Measurements from ENCODE around the gene MYOM3. TPM values are rescaled to one million over a fixed set of nuclear protein-coding genes. Genes with fewer than 3 reads are reported as not detected.

MYOM3 gene
- total and polyA plus RNA-seq, 2 of the 13 experiments (the other 11 are each of a cell fraction or from before 2014, with no cell fraction given), result 5.8 to 15.3 TPM

DNA sequence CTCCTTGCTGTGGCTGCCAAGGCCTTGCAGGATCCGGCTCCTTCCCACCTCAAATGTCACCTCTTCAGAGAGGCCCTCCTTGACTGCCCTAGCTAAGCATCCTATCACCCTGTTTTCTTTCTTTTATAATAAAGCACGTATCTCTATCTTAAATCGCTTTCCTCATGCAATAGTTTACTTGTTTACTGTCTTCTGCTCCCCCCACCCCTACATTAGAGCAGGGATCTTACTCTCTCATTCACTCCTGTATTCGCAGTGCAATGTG, 36.4 kb downstream of the MYOM3 start:
- Histone ChIP-seq H2AFZ (ENCODE audit: low read length) (no peak overlapping the region), H3K9ac (ENCODE audit: insufficient read depth, low read depth, low read length) (no peak overlapping the region), H3K9me3 (ENCODE audit: low read length) (no peaks in the 10 kb centered on the region), H3K4me1 (ENCODE audit: insufficient read depth, low read length) (no peaks in the 10 kb centered on the region), H3K36me3 (replicated peaks in 1 of 2; ENCODE audit: control insufficient read depth in 1 of 2, insufficient read depth in 2 of 2, low read length in 2 of 2) (peaks cover 3 to 4% of the 10 kb centered on the region in 2 experiments; a peak in 4 of 5 replicates), H3K4me3 (replicated peaks in 1 of 3; ENCODE audit: insufficient read depth in 1 of 3, low read depth in 2 of 3, low read length in 3 of 3) (no peak overlapping the region), H3K79me2 (ENCODE audit: insufficient read depth, low read length) (no peaks in the 10 kb centered on the region), H3K27ac (ENCODE audit: extremely low read length, insufficient read depth, low read length) (no peak overlapping the region), H3K4me2 (ENCODE audit: low read depth, low read length) (no peak overlapping the region), H3K27me3 (ENCODE audit: control insufficient read depth in 1 of 2, insufficient read depth in 2 of 2, low read length in 2 of 2) (no peaks in the 10 kb centered on the region), H4K20me1 (ENCODE audit: insufficient read depth, low read length) (no peaks in the 10 kb centered on the region)
- DNase-seq (ENCODE audit: low spot score), result no peak
- no peak for ATAC-seq
- BruUV-seq (replicated peaks), result no TSS peak
- intact Hi-C loops (cut with micrococcal nuclease; ENCODE audit: unreplicated experiment), result no loop called here
- no peak for FAIRE-seq
- TF ChIP-seq MEF2D (CRISPR knock-in tag; IDR thresholded peaks at IDR 0.05) (no peak), ZNF629 (CRISPR knock-in tag; conservative IDR thresholded peaks at IDR 0.05) (no peak), CBX1 (IDR thresholded peaks at IDR 0.05; ENCODE audit: low read depth) (no peak), GRHL1 (CRISPR knock-in tag; conservative IDR thresholded peaks at IDR 0.05) (no peak), NONO (IDR thresholded peaks at IDR 0.05) (no peak), NONO (CRISPR knock-in tag; conservative IDR thresholded peaks at IDR 0.05) (no peak), REL (CRISPR knock-in tag; conservative IDR thresholded peaks at IDR 0.05) (no peak), ZNF780A (CRISPR knock-in tag; IDR thresholded peaks at IDR 0.05) (no peak)
- TF ChIP-seq, protein P1, sequence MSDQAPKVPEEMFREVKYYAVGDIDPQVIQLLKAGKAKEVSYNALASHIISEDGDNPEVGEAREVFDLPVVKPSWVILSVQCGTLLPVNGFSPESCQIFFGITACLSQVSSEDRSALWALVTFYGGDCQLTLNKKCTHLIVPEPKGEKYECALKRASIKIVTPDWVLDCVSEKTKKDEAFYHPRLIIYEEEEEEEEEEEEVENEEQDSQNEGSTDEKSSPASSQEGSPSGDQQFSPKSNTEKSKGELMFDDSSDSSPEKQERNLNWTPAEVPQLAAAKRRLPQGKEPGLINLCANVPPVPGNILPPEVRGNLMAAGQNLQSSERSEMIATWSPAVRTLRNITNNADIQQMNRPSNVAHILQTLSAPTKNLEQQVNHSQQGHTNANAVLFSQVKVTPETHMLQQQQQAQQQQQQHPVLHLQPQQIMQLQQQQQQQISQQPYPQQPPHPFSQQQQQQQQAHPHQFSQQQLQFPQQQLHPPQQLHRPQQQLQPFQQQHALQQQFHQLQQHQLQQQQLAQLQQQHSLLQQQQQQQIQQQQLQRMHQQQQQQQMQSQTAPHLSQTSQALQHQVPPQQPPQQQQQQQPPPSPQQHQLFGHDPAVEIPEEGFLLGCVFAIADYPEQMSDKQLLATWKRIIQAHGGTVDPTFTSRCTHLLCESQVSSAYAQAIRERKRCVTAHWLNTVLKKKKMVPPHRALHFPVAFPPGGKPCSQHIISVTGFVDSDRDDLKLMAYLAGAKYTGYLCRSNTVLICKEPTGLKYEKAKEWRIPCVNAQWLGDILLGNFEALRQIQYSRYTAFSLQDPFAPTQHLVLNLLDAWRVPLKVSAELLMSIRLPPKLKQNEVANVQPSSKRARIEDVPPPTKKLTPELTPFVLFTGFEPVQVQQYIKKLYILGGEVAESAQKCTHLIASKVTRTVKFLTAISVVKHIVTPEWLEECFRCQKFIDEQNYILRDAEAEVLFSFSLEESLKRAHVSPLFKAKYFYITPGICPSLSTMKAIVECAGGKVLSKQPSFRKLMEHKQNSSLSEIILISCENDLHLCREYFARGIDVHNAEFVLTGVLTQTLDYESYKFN (CRISPR knock-in tag; conservative IDR thresholded peaks at IDR 0.05), result no peak
- TF ChIP-seq, protein P2, sequence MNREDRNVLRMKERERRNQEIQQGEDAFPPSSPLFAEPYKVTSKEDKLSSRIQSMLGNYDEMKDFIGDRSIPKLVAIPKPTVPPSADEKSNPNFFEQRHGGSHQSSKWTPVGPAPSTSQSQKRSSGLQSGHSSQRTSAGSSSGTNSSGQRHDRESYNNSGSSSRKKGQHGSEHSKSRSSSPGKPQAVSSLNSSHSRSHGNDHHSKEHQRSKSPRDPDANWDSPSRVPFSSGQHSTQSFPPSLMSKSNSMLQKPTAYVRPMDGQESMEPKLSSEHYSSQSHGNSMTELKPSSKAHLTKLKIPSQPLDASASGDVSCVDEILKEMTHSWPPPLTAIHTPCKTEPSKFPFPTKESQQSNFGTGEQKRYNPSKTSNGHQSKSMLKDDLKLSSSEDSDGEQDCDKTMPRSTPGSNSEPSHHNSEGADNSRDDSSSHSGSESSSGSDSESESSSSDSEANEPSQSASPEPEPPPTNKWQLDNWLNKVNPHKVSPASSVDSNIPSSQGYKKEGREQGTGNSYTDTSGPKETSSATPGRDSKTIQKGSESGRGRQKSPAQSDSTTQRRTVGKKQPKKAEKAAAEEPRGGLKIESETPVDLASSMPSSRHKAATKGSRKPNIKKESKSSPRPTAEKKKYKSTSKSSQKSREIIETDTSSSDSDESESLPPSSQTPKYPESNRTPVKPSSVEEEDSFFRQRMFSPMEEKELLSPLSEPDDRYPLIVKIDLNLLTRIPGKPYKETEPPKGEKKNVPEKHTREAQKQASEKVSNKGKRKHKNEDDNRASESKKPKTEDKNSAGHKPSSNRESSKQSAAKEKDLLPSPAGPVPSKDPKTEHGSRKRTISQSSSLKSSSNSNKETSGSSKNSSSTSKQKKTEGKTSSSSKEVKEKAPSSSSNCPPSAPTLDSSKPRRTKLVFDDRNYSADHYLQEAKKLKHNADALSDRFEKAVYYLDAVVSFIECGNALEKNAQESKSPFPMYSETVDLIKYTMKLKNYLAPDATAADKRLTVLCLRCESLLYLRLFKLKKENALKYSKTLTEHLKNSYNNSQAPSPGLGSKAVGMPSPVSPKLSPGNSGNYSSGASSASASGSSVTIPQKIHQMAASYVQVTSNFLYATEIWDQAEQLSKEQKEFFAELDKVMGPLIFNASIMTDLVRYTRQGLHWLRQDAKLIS (CRISPR knock-in tag; IDR thresholded peaks at IDR 0.05), result no peak
- TF ChIP-seq, protein P3, sequence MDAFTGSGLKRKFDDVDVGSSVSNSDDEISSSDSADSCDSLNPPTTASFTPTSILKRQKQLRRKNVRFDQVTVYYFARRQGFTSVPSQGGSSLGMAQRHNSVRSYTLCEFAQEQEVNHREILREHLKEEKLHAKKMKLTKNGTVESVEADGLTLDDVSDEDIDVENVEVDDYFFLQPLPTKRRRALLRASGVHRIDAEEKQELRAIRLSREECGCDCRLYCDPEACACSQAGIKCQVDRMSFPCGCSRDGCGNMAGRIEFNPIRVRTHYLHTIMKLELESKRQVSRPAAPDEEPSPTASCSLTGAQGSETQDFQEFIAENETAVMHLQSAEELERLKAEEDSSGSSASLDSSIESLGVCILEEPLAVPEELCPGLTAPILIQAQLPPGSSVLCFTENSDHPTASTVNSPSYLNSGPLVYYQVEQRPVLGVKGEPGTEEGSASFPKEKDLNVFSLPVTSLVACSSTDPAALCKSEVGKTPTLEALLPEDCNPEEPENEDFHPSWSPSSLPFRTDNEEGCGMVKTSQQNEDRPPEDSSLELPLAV (CRISPR knock-in tag; conservative IDR thresholded peaks at IDR 0.05; ENCODE audit: low read depth), result no peak
- in situ Hi-C loops (cut with HindIII; ENCODE audit: extremely low pct_ligation_motif_present, low pct_unique_long_range_greater_than_20kb), result loop anchor here (10.0 kb wide), 1 partner anchor 319 kb away; no protein-coding TSS in a partner anchor
- ChIA-PET POLR2A (no interaction called here), CTCF (ENCODE audit: low intra/inter-chr PET ratio, low total read pairs) (no interaction called here)
- WGBS (ENCODE audit: low lambda C conversion rate), result 98% methylated on average over 4 of the region's 4 CpGs

Data from HepG2 (cell line).